ENCODE measurements around the gene OR6S1. TPM values are rescaled to one million over a fixed set of nuclear protein-coding genes. Genes with fewer than 3 reads are reported as not detected.

OR6S1 gene, protein sequence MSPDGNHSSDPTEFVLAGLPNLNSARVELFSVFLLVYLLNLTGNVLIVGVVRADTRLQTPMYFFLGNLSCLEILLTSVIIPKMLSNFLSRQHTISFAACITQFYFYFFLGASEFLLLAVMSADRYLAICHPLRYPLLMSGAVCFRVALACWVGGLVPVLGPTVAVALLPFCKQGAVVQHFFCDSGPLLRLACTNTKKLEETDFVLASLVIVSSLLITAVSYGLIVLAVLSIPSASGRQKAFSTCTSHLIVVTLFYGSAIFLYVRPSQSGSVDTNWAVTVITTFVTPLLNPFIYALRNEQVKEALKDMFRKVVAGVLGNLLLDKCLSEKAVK
- not detected for total RNA-seq

GRCh38 chr14:20641591-20641990 is at the start of gene OR6S1:
OR6S1 (minus strand) TSS chr14:20641691; CDS start chr14:20641691, 0 bp downstream.
- H3K4me3 Mint-ChIP-seq = no peak within 1 kb of the TSS
- peaks cover 9% of the 10 kb centered on the region for H3K27me3 Mint-ChIP-seq
- ChIA-PET CTCF (no interaction called here), POLR2A (no interaction called here)
- intact Hi-C loops (cut with micrococcal nuclease) = no loop called here
- no peaks in the 10 kb centered on the region for H3K4me1 Mint-ChIP-seq (ENCODE audit: low read depth)
- H3K9me3 Mint-ChIP-seq = no peaks in the 10 kb centered on the region
- no peak within 1 kb of the TSS for H3K27ac Mint-ChIP-seq
- no peak for DNase-seq
- H3K36me3 Mint-ChIP-seq = no peaks in the 10 kb centered on the region

- Mint-ChIP-seq H3K36me3 (no peaks in the 10 kb centered on the region), H3K4me3 (no peak overlapping the region), H3K9me3 (no peaks in the 10 kb centered on the region), H3K4me1 (ENCODE audit: low read depth) (peaks cover 13% of the 10 kb centered on the region), H3K27ac (no peak overlapping the region), H3K27me3 (no peaks in the 10 kb centered on the region)
- peak; percentile 36 for DNase-seq
- ChIA-PET CTCF (interaction anchor here (0.6 to 8.0 kb wide), 27 partner anchors 7 to 363 kb away, joined by 3 to 129 read pairs (median 4); partner anchors contain the start of gene PIP4P1), POLR2A (interaction anchor here (1.1 kb wide), 2 partner anchors 9 to 33 kb away, joined by 3 to 5 read pairs; no protein-coding TSS in a partner anchor)
- intact Hi-C loops (cut with micrococcal nuclease) = loop anchor here (1.0 to 2.0 kb wide), 5 partner anchors 8 to 160 kb away; no protein-coding TSS in a partner anchor
Measured at GRCh38 chr14:20690848-20691640, 49.6 kb upstream of the OR6S1 start.

DNA sequence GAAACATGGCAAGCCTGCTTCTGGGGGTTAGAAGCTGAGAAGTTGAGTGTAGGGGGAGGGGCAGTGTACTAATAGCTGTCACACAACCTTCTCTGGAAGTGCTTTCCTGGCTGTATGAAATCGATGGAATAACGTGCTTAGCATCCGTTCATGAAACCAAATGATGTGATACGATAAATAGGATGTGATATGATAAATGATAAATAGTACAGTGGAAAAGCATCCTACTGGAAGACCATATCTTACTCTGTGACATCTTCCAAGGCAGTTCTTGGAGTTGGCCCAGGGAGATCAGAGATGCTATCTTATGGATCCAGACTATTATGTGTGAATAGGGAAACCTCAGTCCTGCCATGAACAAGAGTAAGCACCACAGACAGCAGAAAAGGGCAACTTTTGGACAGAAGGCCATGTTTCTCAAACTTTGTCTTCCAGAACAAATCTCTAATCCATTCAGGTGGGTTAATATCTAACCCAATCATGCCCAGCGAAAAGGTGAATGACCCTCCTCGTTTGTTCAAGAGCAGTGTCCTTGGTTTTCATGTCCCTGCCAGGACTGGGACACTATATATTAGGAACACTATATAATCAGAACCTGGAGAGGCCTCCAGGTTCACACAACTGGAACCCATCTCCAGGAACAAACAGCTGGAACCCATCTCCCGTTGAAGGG is 46.8 kb upstream of the OR6S1 start, which contains the start of gene ANG:
Gene ANG, plus strand, starts transcription at position 598 of the 673 bp plus-strand sequence. CDS start 4,801 bp downstream, outside the sequence.
- no peaks in the 10 kb centered on the region for H3K27me3 Mint-ChIP-seq
- ChIA-PET POLR2A (no interaction called here), CTCF (interaction anchor here (0.9 to 1.1 kb wide), 5 partner anchors 20 to 79 kb away, joined by 3 to 4 read pairs (median 3); no protein-coding TSS in a partner anchor)
- H3K36me3 Mint-ChIP-seq = no peaks in the 10 kb centered on the region
- intact Hi-C loops (cut with micrococcal nuclease) = no loop called here
- peaks cover 16% of the 10 kb centered on the region for H3K4me1 Mint-ChIP-seq (ENCODE audit: low read depth)
- no peak within 1 kb of the TSS for H3K27ac Mint-ChIP-seq
- no peak within 1 kb of the TSS for H3K4me3 Mint-ChIP-seq
- H3K9me3 Mint-ChIP-seq = no peaks in the 10 kb centered on the region
- DNase-seq = no peak

DNA sequence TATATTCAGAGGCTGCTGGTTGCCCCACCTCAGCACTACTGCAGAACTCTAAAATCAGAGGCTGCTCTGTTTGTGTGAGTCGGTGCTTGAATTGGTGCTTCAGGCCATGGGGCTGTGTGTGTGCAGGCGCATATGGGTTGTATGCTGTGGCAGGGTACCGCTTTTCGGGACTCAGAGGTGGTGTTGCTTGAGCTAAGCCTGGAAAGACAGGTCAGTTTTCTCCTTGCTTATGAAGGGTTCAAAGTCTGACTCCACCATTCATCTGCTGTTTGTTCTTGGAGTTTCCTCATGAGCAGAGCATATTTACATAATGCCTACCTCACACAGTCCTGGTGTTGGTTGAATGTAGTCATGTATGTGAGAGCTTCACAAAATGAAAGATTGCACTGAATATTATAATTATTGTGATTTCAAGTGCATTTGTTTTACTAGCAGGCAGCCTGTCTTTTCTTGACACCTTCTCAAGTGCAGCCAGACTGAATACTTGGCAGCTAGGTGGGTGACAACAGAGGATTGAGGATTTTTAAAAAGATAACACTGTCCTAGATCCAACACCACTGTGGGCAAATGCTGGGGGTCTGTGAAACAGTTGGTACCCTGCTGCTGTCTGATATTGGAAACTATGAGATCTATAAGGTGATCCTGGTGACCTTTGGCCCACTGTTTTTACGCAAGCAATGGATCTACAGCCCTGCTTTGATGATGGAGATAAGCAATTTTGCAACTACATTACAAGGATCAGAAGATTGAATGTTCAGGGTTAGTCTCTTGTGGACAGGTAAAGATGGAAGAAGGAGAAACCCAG is 46.1 kb upstream of the OR6S1 start:
- Mint-ChIP-seq H3K27me3 (no peaks in the 10 kb centered on the region), H3K36me3 (no peaks in the 10 kb centered on the region), H3K4me3 (no peak overlapping the region), H3K4me1 (ENCODE audit: low read depth) (peaks cover 15% of the 10 kb centered on the region), H3K9me3 (no peaks in the 10 kb centered on the region), H3K27ac (no peak overlapping the region)
- POLR2A ChIA-PET = no interaction called here
- intact Hi-C loops (cut with micrococcal nuclease) = no loop called here
- DNase-seq = no peak
- CTCF ChIA-PET = interaction anchor here (0.9 to 1.1 kb wide), 3 partner anchors 19 to 79 kb away, joined by 3 to 4 read pairs (median 3); no protein-coding TSS in a partner anchor

DNA sequence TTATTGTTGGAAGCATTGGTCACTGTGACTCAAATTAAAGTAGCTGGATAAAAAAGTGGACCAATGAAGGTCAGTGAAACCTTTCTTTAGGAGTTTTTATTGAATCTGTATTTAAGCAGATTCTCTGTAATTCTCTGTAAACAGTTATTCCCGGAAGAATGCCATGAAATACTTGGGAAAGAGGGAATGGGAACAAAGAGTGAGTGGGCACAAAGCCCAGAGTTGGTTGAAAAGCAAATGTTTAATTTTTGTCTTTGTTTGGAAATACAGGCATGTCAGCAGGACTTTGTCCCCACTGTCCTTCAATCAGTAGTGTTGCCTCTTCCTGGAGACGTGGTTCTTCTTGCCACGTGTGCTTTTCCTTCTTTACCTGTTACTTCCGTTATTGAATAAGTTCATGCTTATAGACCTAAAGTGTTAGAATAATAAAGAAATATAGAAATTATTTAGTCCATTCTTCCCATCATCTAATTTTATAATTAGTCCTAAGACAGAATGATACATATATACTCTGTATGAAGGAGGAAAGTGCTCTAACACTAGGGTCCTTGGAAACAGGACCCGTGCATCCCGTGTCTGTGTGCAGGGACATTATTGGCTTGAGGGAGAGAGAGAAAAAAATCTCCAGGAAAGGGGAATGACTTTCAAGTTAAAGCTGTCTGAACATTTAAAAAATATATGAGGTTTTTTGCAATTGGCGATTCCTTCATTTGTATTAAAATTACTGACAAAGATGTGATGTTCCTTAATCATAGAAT is 45.1 kb upstream of the OR6S1 start:
- no peaks in the 10 kb centered on the region for H3K36me3 Mint-ChIP-seq
- no peak overlapping the region for H3K27ac Mint-ChIP-seq
- no peaks in the 10 kb centered on the region for H3K9me3 Mint-ChIP-seq
- ChIA-PET CTCF (interaction anchor here (8.1 kb wide), 1 partner anchor 23 kb away, joined by 72 read pairs; no protein-coding TSS in a partner anchor), POLR2A (no interaction called here)
- H3K4me3 Mint-ChIP-seq = no peak overlapping the region
- no peak for DNase-seq
- intact Hi-C loops (cut with micrococcal nuclease) = no loop called here
- H3K27me3 Mint-ChIP-seq = no peaks in the 10 kb centered on the region
- peaks cover 16% of the 10 kb centered on the region for H3K4me1 Mint-ChIP-seq (ENCODE audit: low read depth)

GRCh38 chr14:20684662-20685456 is 43.4 kb upstream of the OR6S1 start:
- Mint-ChIP-seq H3K9me3 (no peaks in the 10 kb centered on the region), H3K27me3 (no peaks in the 10 kb centered on the region), H3K36me3 (peaks cover 4% of the 10 kb centered on the region), H3K4me3 (no peak overlapping the region), H3K27ac (peak overlapping the region; percentile 48), H3K4me1 (ENCODE audit: low read depth) (peaks cover 22% of the 10 kb centered on the region)
- intact Hi-C loops (cut with micrococcal nuclease) = loop anchor here (5.0 kb wide), 5 partner anchors 97 to 417 kb away; partner anchors contain the start of genes METTL17, RNASE6 and TMEM253
- ChIA-PET CTCF (interaction anchor here (0.9 to 8.1 kb wide), 10 partner anchors 12 to 381 kb away, joined by 3 to 72 read pairs (median 4); no protein-coding TSS in a partner anchor), POLR2A (interaction anchor here (1.0 to 1.4 kb wide), 2 partner anchors 27 to 75 kb away, joined by 3 to 6 read pairs; no protein-coding TSS in a partner anchor)
- DNase-seq = no peak

- H3K9me3 Mint-ChIP-seq = no peaks in the 10 kb centered on the region
- H3K4me3 Mint-ChIP-seq = no peak within 1 kb of the TSS
- POLR2A ChIA-PET = interaction anchor here (0.9 to 3.1 kb wide), 8 partner anchors 26 to 420 kb away, joined by 3 to 17 read pairs (median 3); partner anchors contain the start of genes APEX1, CCNB1IP1, OSGEP and PARP2
- DNase-seq = peak; percentile 88
- H3K36me3 Mint-ChIP-seq = peaks cover 4% of the 10 kb centered on the region
- H3K27me3 Mint-ChIP-seq = no peaks in the 10 kb centered on the region
- CTCF ChIA-PET = interaction anchor here (0.7 to 8.1 kb wide), 13 partner anchors 8 to 380 kb away, joined by 3 to 72 read pairs (median 4); no protein-coding TSS in a partner anchor
- intact Hi-C loops (cut with micrococcal nuclease) = loop anchor here (1.0 to 5.0 kb wide), 12 partner anchors 7 to 418 kb away; partner anchors contain the start of genes CCNB1IP1, METTL17, PIP4P1 and RNASE6
- H3K27ac Mint-ChIP-seq = peak within 1 kb of the TSS; percentile 48
- peaks cover 27% of the 10 kb centered on the region for H3K4me1 Mint-ChIP-seq (ENCODE audit: low read depth)
Measured at GRCh38 chr14:20683891-20684661, 42.6 kb upstream of the OR6S1 start, which contains the start of gene RNASE4. RNASE4 (plus strand) TSS chr14:20684560; CDS start chr14:20699372, 14,812 bp downstream.

GRCh38 chr14:20683125-20683890 is 41.8 kb upstream of the OR6S1 start:
- no peaks in the 10 kb centered on the region for H3K27me3 Mint-ChIP-seq
- H3K36me3 Mint-ChIP-seq = peaks cover 4% of the 10 kb centered on the region
- H3K4me3 Mint-ChIP-seq = no peak overlapping the region
- H3K9me3 Mint-ChIP-seq = no peaks in the 10 kb centered on the region
- H3K4me1 Mint-ChIP-seq (ENCODE audit: low read depth) = peaks cover 27% of the 10 kb centered on the region
- ChIA-PET CTCF (interaction anchor here (0.7 to 8.1 kb wide), 10 partner anchors 8 to 288 kb away, joined by 3 to 72 read pairs (median 5); no protein-coding TSS in a partner anchor), POLR2A (interaction anchor here (0.9 to 3.1 kb wide), 8 partner anchors 51 to 421 kb away, joined by 3 to 17 read pairs (median 3); partner anchors contain the start of genes APEX1, CCNB1IP1, OSGEP and PARP2)
- no peak overlapping the region for H3K27ac Mint-ChIP-seq
- peak; percentile 90 for DNase-seq
- intact Hi-C loops (cut with micrococcal nuclease) = loop anchor here (1.0 to 5.0 kb wide), 12 partner anchors 8 to 419 kb away; partner anchors contain the start of genes CCNB1IP1, METTL17, PIP4P1 and RNASE6
